Neural cell (in vitro differentiated cells): ENCODE measurements around the gene CLNK.

Experiments used
- CTCF ChIP-seq: fragments of 450-650 bp; IDR thresholded peaks from 2 replicates; pipeline ENCODE4 v1.5.1; 2014; ENCODE audit warnings: antibody characterized with exemption, mild to moderate bottlenecking, moderate library complexity; ENCODE audit not compliant: poor library complexity, severe bottlenecking
- MXI1 ChIP-seq: fragments of 450-650 bp; conservative IDR thresholded peaks from 2 replicates; pipeline ENCODE4 v1.6.1; 2014; ENCODE audit warnings: antibody characterized with exemption, mild to moderate bottlenecking; ENCODE audit not compliant: poor library complexity, severe bottlenecking

DNA sequence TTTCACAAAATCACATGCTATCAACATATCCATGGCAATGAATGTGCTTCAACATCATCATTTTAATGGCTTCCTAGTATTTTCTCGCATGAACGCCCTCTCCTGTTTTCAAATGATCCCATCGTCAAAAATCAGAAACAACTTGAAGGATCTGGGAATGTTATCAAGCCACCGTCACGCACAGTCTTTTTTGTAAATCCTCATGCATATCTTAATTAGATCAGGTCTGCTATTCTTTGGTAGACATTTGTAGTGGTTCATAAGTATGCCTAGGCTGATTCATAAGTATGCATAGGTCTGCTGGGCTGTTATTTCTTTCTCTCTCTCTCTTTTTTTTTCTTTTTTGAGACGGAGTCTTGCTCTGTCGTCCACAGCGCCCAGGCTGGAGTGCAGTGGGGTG is 101.6 kb downstream of the CLNK start:
- TF ChIP-seq MXI1 (no peak), CTCF (no peak)
